ENCODE measurements around the gene RNPEP. TPM values are rescaled to one million over a fixed set of nuclear protein-coding genes. Genes with fewer than 3 reads are reported as not detected.

The RNPEP gene
- total and polyA plus RNA-seq, 2 experiments from 2014 or later = 32.1 to 80.3 TPM

DNA sequence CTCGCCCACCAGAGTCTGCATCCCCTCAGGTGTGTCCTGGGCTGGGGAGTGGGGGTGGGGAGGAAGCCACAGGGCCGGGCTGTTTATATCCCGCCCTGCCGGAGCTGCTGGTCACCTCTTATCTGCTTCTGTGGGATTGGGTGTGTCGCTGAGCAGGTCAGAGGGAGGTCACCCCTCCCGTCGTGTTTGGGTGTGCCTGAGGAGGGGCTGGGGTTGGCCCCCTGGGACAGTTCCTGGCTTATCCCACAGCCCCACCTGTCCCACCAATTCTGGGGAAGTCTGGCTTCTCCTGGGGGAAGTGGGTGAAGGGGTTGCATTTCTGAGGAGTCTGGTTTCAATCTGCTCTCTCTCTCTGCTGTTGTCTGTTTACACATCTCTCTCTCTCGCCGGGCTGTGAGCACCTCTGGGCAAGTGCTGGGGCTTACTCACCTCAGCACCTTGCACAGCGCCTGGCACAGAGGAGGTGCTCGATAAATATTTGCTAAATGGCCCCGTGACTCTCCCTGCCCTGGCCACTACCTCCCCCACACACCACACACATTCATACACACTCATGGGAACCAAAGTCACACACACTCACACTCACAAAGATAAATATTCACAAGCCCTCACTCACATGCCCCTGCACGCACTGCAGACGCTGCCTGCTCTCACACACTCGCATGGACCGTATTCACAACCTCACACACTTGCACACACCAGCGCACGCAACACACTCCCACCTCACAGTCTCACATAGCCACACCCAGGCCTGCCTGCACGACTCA, 36.2 kb downstream of the RNPEP start:
- H2AFZ ChIP-seq = peak overlapping the region; percentile 56
- no peaks in the 10 kb centered on the region for H3K9me3 Mint-ChIP-seq
- ATAC-seq = peak; percentile 65
- no peaks in the 10 kb centered on the region for H3K27me3 Mint-ChIP-seq (ENCODE audit: insufficient read depth, low read depth, poor library complexity)
- H4K20me1 ChIP-seq (replicated peaks; ENCODE audit: insufficient read depth) = no peaks in the 10 kb centered on the region
- no peaks in the 10 kb centered on the region for H3F3A ChIP-seq (replicated peaks; ENCODE audit: low read depth)
- H3K36me3 Mint-ChIP-seq (ENCODE audit: low read depth) = peaks cover 16% of the 10 kb centered on the region; the same call in 2 of the 3 replicates
- H3K27ac ChIP-seq (ENCODE audit: low read depth) = 0 out of 2 replicates have a peak overlapping the region, but pooled peaks have one; percentile 19
- H3K27ac Mint-ChIP-seq = peak overlapping the region; percentile 1
- no peaks in the 10 kb centered on the region for H3K79me2 ChIP-seq (replicated peaks; ENCODE audit: insufficient read depth)
- H3K4me3 ChIP-seq = no peak overlapping the region
- no peaks in the 10 kb centered on the region for H3K9me2 ChIP-seq (ENCODE audit: insufficient read depth)
- no peak overlapping the region; the same call in 2 of the 3 replicates for H3K4me3 Mint-ChIP-seq
- no peak overlapping the region; the same call in 1 of the 2 replicates for H3K4me2 ChIP-seq
- DNase-seq (ENCODE audit: low spot score) = peak; percentile 33
- H3K36me3 ChIP-seq (ENCODE audit: insufficient read depth) = no peaks in the 10 kb centered on the region
- H3K27me3 ChIP-seq (ENCODE audit: insufficient read depth) = no peaks in the 10 kb centered on the region
- H3K4me1 Mint-ChIP-seq = peaks cover 20% of the 10 kb centered on the region
- no peak for TF ChIP-seq POLR2AphosphoS5 (IDR thresholded peaks at IDR 0.05; ENCODE audit: low read depth)
- TF ChIP-seq EZH2phosphoT487 (IDR thresholded peaks at IDR 0.05; ENCODE audit: unreplicated experiment) = no peak
- TF ChIP-seq, protein P1, sequence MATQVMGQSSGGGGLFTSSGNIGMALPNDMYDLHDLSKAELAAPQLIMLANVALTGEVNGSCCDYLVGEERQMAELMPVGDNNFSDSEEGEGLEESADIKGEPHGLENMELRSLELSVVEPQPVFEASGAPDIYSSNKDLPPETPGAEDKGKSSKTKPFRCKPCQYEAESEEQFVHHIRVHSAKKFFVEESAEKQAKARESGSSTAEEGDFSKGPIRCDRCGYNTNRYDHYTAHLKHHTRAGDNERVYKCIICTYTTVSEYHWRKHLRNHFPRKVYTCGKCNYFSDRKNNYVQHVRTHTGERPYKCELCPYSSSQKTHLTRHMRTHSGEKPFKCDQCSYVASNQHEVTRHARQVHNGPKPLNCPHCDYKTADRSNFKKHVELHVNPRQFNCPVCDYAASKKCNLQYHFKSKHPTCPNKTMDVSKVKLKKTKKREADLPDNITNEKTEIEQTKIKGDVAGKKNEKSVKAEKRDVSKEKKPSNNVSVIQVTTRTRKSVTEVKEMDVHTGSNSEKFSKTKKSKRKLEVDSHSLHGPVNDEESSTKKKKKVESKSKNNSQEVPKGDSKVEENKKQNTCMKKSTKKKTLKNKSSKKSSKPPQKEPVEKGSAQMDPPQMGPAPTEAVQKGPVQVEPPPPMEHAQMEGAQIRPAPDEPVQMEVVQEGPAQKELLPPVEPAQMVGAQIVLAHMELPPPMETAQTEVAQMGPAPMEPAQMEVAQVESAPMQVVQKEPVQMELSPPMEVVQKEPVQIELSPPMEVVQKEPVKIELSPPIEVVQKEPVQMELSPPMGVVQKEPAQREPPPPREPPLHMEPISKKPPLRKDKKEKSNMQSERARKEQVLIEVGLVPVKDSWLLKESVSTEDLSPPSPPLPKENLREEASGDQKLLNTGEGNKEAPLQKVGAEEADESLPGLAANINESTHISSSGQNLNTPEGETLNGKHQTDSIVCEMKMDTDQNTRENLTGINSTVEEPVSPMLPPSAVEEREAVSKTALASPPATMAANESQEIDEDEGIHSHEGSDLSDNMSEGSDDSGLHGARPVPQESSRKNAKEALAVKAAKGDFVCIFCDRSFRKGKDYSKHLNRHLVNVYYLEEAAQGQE (IDR thresholded peaks at IDR 0.05; ENCODE audit: unreplicated experiment) = no peak
- TF ChIP-seq STAT1 (IDR thresholded peaks at IDR 0.05; ENCODE audit: unreplicated experiment) = no peak
- no peak for TF ChIP-seq ETS1 (IDR thresholded peaks at IDR 0.05)
- no peak for TF ChIP-seq EZH2 (IDR thresholded peaks at IDR 0.05; ENCODE audit: low read depth, unreplicated experiment)
- TF ChIP-seq ZNF114 (CRISPR knock-in tag; IDR thresholded peaks at IDR 0.05) = no peak
- no peak for TF ChIP-seq ZNF331 (CRISPR knock-in tag; IDR thresholded peaks at IDR 0.05; ENCODE audit: low read depth)
- TF ChIP-seq NANOG (IDR thresholded peaks at IDR 0.05; ENCODE audit: borderline replicate concordance) = no peak
- TF ChIP-seq JUNB (IDR thresholded peaks at IDR 0.05; ENCODE audit: unreplicated experiment) = no peak
- no peak for TF ChIP-seq CREB1 (CRISPR knock-in tag; IDR thresholded peaks at IDR 0.05; ENCODE audit: low read depth)
- TF ChIP-seq, protein P2, sequence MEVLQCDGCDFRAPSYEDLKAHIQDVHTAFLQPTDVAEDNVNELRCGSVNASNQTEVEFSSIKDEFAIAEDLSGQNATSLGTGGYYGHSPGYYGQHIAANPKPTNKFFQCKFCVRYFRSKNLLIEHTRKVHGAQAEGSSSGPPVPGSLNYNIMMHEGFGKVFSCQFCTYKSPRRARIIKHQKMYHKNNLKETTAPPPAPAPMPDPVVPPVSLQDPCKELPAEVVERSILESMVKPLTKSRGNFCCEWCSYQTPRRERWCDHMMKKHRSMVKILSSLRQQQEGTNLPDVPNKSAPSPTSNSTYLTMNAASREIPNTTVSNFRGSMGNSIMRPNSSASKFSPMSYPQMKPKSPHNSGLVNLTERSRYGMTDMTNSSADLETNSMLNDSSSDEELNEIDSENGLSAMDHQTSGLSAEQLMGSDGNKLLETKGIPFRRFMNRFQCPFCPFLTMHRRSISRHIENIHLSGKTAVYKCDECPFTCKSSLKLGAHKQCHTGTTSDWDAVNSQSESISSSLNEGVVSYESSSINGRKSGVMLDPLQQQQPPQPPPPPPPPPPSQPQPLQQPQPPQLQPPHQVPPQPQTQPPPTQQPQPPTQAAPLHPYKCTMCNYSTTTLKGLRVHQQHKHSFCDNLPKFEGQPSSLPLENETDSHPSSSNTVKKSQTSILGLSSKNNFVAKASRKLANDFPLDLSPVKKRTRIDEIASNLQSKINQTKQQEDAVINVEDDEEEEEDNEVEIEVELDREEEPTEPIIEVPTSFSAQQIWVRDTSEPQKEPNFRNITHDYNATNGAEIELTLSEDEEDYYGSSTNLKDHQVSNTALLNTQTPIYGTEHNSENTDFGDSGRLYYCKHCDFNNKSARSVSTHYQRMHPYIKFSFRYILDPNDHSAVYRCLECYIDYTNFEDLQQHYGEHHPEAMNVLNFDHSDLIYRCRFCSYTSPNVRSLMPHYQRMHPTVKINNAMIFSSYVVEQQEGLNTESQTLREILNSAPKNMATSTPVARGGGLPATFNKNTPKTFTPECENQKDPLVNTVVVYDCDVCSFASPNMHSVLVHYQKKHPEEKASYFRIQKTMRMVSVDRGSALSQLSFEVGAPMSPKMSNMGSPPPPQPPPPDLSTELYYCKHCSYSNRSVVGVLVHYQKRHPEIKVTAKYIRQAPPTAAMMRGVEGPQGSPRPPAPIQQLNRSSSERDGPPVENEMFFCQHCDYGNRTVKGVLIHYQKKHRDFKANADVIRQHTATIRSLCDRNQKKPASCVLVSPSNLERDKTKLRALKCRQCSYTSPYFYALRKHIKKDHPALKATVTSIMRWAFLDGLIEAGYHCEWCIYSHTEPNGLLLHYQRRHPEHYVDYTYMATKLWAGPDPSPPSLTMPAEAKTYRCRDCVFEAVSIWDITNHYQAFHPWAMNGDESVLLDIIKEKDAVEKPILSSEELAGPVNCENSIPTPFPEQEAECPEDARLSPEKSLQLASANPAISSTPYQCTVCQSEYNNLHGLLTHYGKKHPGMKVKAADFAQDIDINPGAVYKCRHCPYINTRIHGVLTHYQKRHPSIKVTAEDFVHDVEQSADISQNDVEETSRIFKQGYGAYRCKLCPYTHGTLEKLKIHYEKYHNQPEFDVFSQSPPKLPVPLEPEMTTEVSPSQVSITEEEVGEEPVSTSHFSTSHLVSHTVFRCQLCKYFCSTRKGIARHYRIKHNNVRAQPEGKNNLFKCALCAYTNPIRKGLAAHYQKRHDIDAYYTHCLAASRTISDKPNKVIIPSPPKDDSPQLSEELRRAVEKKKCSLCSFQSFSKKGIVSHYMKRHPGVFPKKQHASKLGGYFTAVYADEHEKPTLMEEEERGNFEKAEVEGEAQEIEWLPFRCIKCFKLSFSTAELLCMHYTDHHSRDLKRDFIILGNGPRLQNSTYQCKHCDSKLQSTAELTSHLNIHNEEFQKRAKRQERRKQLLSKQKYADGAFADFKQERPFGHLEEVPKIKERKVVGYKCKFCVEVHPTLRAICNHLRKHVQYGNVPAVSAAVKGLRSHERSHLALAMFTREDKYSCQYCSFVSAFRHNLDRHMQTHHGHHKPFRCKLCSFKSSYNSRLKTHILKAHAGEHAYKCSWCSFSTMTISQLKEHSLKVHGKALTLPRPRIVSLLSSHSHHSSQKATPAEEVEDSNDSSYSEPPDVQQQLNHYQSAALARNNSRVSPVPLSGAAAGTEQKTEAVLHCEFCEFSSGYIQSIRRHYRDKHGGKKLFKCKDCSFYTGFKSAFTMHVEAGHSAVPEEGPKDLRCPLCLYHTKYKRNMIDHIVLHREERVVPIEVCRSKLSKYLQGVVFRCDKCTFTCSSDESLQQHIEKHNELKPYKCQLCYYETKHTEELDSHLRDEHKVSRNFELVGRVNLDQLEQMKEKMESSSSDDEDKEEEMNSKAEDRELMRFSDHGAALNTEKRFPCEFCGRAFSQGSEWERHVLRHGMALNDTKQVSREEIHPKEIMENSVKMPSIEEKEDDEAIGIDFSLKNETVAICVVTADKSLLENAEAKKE (CRISPR knock-in tag; IDR thresholded peaks at IDR 0.05) = no peak
- no peak for TF ChIP-seq CTCF (conservative IDR thresholded peaks at IDR 0.05; ENCODE audit: low read depth in 2 of 2)
- H3K4me1 ChIP-seq (ENCODE audit: insufficient read depth) = peaks cover 6% of the 10 kb centered on the region; the same call in 1 of the 2 replicates

All from GM23338 (cell line).